H1 (cell line): ENCODE results near the gene CYP3A7.

Source experiments
- BACH1 ChIP-seq: IDR thresholded peaks from 2 replicates; pipeline ENCODE4 v1.6.1; 2012; ENCODE audit warnings: low read length, improper control_type of control experiment
- CTCF ChIP-seq, 3 experiments: IDR thresholded peaks; 1 replicate in 2 of 3; 2 replicates in 1 of 3; pipeline versions ENCODE4 v1.5.1 to v1.6.1; 2011; ENCODE audit warnings: low read length in 3 of 3, mild to moderate bottlenecking in 3 of 3, inconsistent platforms in 2 of 3, low read depth in 1 of 3, moderate library complexity in 1 of 3; ENCODE audit not compliant: insufficient read depth in 1 of 3; ENCODE audit errors: control extremely low read depth in 1 of 3
- EP300 ChIP-seq, 2 experiments: IDR thresholded peaks; 1 replicate in 1 of 2; 2 replicates in 1 of 2; pipeline ENCODE4 v1.6.1; 2011 to 2012; ENCODE audit warnings: low read depth in 2 of 2, low read length in 2 of 2, mild to moderate bottlenecking in 2 of 2, borderline replicate concordance in 1 of 2, inconsistent platforms in 1 of 2, moderate library complexity in 1 of 2
- EZH2 ChIP-seq: fragments of 200-600 bp; sonication (generic); IDR thresholded peaks from 2 replicates; pipeline ENCODE4 v1.7.1; 2012; ENCODE audit warnings: low read depth, mild to moderate bottlenecking, moderate library complexity, low read length, inconsistent platforms; ENCODE audit not compliant: severe bottlenecking
- GABPA ChIP-seq: IDR thresholded peaks from 2 replicates; pipeline ENCODE4 v1.6.1; 2011; ENCODE audit warnings: mild to moderate bottlenecking, low read length, moderate library complexity, borderline replicate concordance; ENCODE audit not compliant: insufficient read depth
- GTF2F1 ChIP-seq: IDR thresholded peaks from 2 replicates; pipeline ENCODE4 v1.6.1; 2012; ENCODE audit warnings: low read depth, low read length, improper control_type of control experiment, borderline replicate concordance
- JUN ChIP-seq: IDR thresholded peaks from 2 replicates; pipeline ENCODE4 v1.6.1; 2011; ENCODE audit warnings: low read depth, mild to moderate bottlenecking, improper control_type of control experiment, low read length
- MAX ChIP-seq: IDR thresholded peaks from 2 replicates; pipeline ENCODE4 v1.6.1; 2012; ENCODE audit warnings: inconsistent platforms
- POLR2A ChIP-seq, 2 experiments: IDR thresholded peaks; 1 replicate in 1 of 2; 2 replicates in 1 of 2; pipeline ENCODE4 v1.6.1; 2011; ENCODE audit warnings: low read depth in 2 of 2, low read length in 2 of 2, mild to moderate bottlenecking in 2 of 2; ENCODE audit errors: control extremely low read depth in 1 of 2
- SRF ChIP-seq: IDR thresholded peaks from 2 replicates; pipeline ENCODE4 v1.6.1; 2011; ENCODE audit warnings: mild to moderate bottlenecking, low read depth, low read length, moderate library complexity

- TF ChIP-seq MAX (no peak), GTF2F1 (no peak), CTCF (IDR thresholded peaks at IDR 0.05; ENCODE audit: control extremely low read depth in 1 of 3, insufficient read depth in 1 of 3, low read depth in 1 of 3, low read length in 3 of 3) (no peak), GABPA (no peak), POLR2A (IDR thresholded peaks at IDR 0.05; ENCODE audit: control extremely low read depth in 1 of 2, low read depth in 2 of 2, low read length in 2 of 2) (no peak), JUN (no peak), EZH2 (no peak), EP300 (IDR thresholded peaks at IDR 0.05; ENCODE audit: borderline replicate concordance in 1 of 2, low read depth in 2 of 2, low read length in 2 of 2) (no peak), SRF (no peak), BACH1 (no peak)
Observed at GRCh38 chr7:99666013-99666395, 69.0 kb downstream of the CYP3A7 start.
